ENCODE data around the gene ANXA6. TPM values are rescaled to one million over a fixed set of nuclear protein-coding genes. Genes with fewer than 3 reads are reported as not detected.

The ANXA6 gene
- polyA plus RNA-seq, 3 donors: 60.6 to 124 (median 93.5) TPM

DNA sequence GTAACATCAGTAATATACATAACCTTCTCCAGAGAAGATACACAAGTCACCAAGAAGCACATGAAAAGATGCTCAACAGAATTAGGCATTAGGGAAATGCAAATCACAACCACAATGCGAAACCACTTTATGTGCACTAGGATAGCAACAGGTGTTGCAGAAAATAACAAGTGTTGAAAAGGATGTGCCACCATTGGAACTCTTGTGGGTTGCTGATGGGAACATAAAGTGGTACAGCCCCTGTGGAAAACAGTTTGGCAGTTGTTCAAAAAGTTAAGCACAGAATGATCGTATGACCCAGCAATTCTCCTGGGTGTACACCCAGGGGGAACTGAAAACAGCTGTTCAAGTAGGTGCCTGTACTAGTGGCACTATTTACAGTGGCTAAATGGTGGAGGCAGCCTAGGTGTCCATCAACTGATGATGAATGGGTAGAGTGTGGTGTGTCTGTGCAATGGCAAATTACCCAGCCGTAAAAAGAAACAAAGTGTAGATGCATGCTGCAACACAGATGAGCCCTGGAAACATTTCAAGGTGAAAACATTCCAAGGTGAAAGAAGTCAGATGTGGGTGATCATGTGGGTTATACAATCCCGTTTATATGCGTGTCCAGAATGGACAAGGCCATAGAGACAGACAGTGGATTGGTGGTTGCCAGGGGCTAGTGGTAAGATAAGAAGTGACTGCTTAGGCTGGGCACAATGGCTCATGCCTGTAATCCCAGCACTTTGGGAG lies 39.1 kb upstream of the ANXA6 start:
- TF ChIP-seq, protein P1, sequence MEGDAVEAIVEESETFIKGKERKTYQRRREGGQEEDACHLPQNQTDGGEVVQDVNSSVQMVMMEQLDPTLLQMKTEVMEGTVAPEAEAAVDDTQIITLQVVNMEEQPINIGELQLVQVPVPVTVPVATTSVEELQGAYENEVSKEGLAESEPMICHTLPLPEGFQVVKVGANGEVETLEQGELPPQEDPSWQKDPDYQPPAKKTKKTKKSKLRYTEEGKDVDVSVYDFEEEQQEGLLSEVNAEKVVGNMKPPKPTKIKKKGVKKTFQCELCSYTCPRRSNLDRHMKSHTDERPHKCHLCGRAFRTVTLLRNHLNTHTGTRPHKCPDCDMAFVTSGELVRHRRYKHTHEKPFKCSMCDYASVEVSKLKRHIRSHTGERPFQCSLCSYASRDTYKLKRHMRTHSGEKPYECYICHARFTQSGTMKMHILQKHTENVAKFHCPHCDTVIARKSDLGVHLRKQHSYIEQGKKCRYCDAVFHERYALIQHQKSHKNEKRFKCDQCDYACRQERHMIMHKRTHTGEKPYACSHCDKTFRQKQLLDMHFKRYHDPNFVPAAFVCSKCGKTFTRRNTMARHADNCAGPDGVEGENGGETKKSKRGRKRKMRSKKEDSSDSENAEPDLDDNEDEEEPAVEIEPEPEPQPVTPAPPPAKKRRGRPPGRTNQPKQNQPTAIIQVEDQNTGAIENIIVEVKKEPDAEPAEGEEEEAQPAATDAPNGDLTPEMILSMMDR (IDR thresholded peaks at IDR 0.05): no peak
- peak overlapping the region in 1 of 2 donors; percentile 53 for H3K4me3 Mint-ChIP-seq
- peaks cover 27 to 32% of the 10 kb centered on the region in 2 donors for H3K4me1 ChIP-seq (ENCODE audit: control insufficient read depth in 1 of 2, insufficient read depth in 2 of 2, low read length in 2 of 2)
- peaks cover 76 to 92% of the 10 kb centered on the region in 2 donors for H3K36me3 Mint-ChIP-seq
- H3K9me3 Mint-ChIP-seq: peaks cover 0 to 11% (median 5%) of the 10 kb centered on the region in 7 donors
- H3K9ac ChIP-seq (ENCODE audit: insufficient read depth, low read length, poor library complexity, severe bottlenecking): no peak overlapping the region
- H2AFZ ChIP-seq (ENCODE audit: insufficient read depth, low read depth, low read length, poor library complexity, severe bottlenecking): no peak overlapping the region
- H3K27me3 ChIP-seq (ENCODE audit: control insufficient read depth in 2 of 2, insufficient read depth in 2 of 2, low read length in 2 of 2): no peaks in the 10 kb centered on the region
- intact Hi-C loops (cut with micrococcal nuclease): loop anchor here in 1 of 2 donors (5.0 kb wide), 1 partner anchor 36 kb away; no protein-coding TSS in a partner anchor
- 69% methylated on average over 4 of the region's 5 CpGs for WGBS (ENCODE audit: insufficient coverage)
- H3K4me3 ChIP-seq (replicated peaks in 1 of 3; ENCODE audit: low read depth in 2 of 3, low read length in 3 of 3): peak overlapping the region in 1 of 3 experiments; percentile 7
- H3K27ac ChIP-seq (ENCODE audit: low read depth in 1 of 2, low read length in 2 of 2): peak overlapping the region; percentile 48 to 65
- H3K4me1 Mint-ChIP-seq: peaks cover 42% of the 10 kb centered on the region
- H3K4me2 ChIP-seq (replicated peaks; ENCODE audit: extremely low read depth, low read length, poor library complexity, severe bottlenecking): peak overlapping the region; percentile 20
- peaks cover 26% of the 10 kb centered on the region for H3K79me2 ChIP-seq (ENCODE audit: insufficient read depth, low read length)
- peak in 1 of 3 donors; percentile 25 for DNase-seq
- H3K36me3 ChIP-seq (replicated peaks in 1 of 2; ENCODE audit: control insufficient read depth in 1 of 2, insufficient read depth in 2 of 2, low read length in 2 of 2): peaks cover 61 to 80% of the 10 kb centered on the region in 2 donors
- peaks cover 0 to 4% (median 3%) of the 10 kb centered on the region in 3 donors for H3K27me3 Mint-ChIP-seq (ENCODE audit: low read depth in 3 of 3)
- H3K9me3 ChIP-seq (replicated peaks in 1 of 2; ENCODE audit: control insufficient read depth in 1 of 2, insufficient read depth in 1 of 2, low read length in 2 of 2): peaks cover 0 to 8% of the 10 kb centered on the region in 2 donors
- peaks cover 31% of the 10 kb centered on the region for H4K20me1 ChIP-seq (ENCODE audit: insufficient read depth, low read length)
- peak overlapping the region; percentile 75 to 91 (median 89) for H3K27ac Mint-ChIP-seq

DNA sequence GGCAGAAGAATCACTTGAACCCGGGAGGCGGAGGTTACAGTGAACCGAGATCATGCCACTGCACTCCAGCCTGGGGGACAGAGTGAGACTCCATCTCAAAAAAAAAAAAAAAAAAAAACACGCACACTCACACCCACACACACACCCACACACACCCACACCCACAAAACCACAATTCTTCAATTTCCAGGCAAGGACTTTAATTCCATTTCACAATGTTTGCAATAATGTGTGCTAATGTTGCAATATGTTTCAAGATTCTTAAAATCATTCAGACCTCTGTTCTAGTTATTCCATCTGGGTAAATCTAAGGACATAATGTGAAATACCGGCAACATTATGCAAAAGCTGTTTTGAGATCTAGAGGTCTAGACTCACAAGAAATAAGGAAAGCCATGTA lies 38.0 kb upstream of the ANXA6 start:
- H2AFZ ChIP-seq (ENCODE audit: insufficient read depth, low read depth, low read length, poor library complexity, severe bottlenecking): no peak overlapping the region
- peaks cover 74 to 92% of the 10 kb centered on the region in 2 donors for H3K36me3 Mint-ChIP-seq
- H3K9ac ChIP-seq (ENCODE audit: insufficient read depth, low read length, poor library complexity, severe bottlenecking): no peak overlapping the region
- peaks cover 49% of the 10 kb centered on the region for H3K4me1 Mint-ChIP-seq
- peaks cover 42% of the 10 kb centered on the region for H4K20me1 ChIP-seq (ENCODE audit: insufficient read depth, low read length)
- H3K4me2 ChIP-seq (replicated peaks; ENCODE audit: extremely low read depth, low read length, poor library complexity, severe bottlenecking): peak overlapping the region; percentile 2
- peaks cover 54 to 80% of the 10 kb centered on the region in 2 donors for H3K36me3 ChIP-seq (replicated peaks in 1 of 2; ENCODE audit: control insufficient read depth in 1 of 2, insufficient read depth in 2 of 2, low read length in 2 of 2)
- peak overlapping the region; percentile 75 to 91 (median 89) for H3K27ac Mint-ChIP-seq
- peaks cover 27 to 32% of the 10 kb centered on the region in 2 donors for H3K4me1 ChIP-seq (ENCODE audit: control insufficient read depth in 1 of 2, insufficient read depth in 2 of 2, low read length in 2 of 2)
- peak overlapping the region; percentile 39 to 65 for H3K27ac ChIP-seq (ENCODE audit: low read depth in 1 of 2, low read length in 2 of 2)
- no CpG with 5 or more reads among the region's 5 CpGs for WGBS (ENCODE audit: insufficient coverage)
- H3K9me3 Mint-ChIP-seq: peaks cover 0 to 11% (median 5%) of the 10 kb centered on the region in 7 donors
- H3K27me3 Mint-ChIP-seq (ENCODE audit: low read depth in 3 of 3): peaks cover 0 to 4% (median 0%) of the 10 kb centered on the region in 3 donors
- H3K79me2 ChIP-seq (ENCODE audit: insufficient read depth, low read length): peaks cover 35% of the 10 kb centered on the region
- H3K9me3 ChIP-seq (replicated peaks in 1 of 2; ENCODE audit: control insufficient read depth in 1 of 2, insufficient read depth in 1 of 2, low read length in 2 of 2): peaks cover 0 to 8% of the 10 kb centered on the region in 2 donors
- intact Hi-C loops (cut with micrococcal nuclease): loop anchor here in 1 of 2 donors (5.0 kb wide), 1 partner anchor 37 kb away; no protein-coding TSS in a partner anchor
- no peaks in the 10 kb centered on the region for H3K27me3 ChIP-seq (ENCODE audit: control insufficient read depth in 2 of 2, insufficient read depth in 2 of 2, low read length in 2 of 2)
- TF ChIP-seq, protein P1 (IDR thresholded peaks at IDR 0.05): no peak
- H3K4me3 ChIP-seq (replicated peaks in 1 of 3; ENCODE audit: low read depth in 2 of 3, low read length in 3 of 3): peak overlapping the region in 1 of 3 experiments; percentile 7
- peak overlapping the region in 1 of 2 donors; percentile 37 for H3K4me3 Mint-ChIP-seq
- peak; percentile 49 to 72 (median 63) for DNase-seq

All from CD14-positive monocyte (primary cell).